IMR-90 (cell line): ENCODE measurements around the gene RHOT2. TPM values are rescaled to one million over a fixed set of nuclear protein-coding genes. Genes with fewer than 3 reads are reported as not detected.

Experiments used
- ATAC-seq: fragments of 200-7000 bp; cut with Tn5 transposase; 2 replicates; pipeline ENCODE4 v1.9.1; 2020; ENCODE audit warnings: low read depth, mild to moderate bottlenecking, moderate library complexity
- BruUV-seq: library from RNA; stranded (reverse); fragments of 400-500 nt; replicated peaks from 2 replicates; lab custom pipeline; 2021; lab: Mats Ljungman, UMichigan
- CTCF ChIA-PET: fragments of 300-600 bp; formaldehyde crosslinking; extraction: SDS; loops from one replicate; lab custom pipeline; 2021; ENCODE audit warnings: antibody characterized with exemption; lab: Yijun Ruan, JAX
- POLR2A ChIA-PET: fragments of 300-600 bp; sonication (Branson Sonifier 250); formaldehyde crosslinking; loops from one replicate; lab custom pipeline; 2022; ENCODE audit warnings: antibody characterized with exemption; ENCODE audit not compliant: unreplicated experiment; lab: Charles Lee
- DNase-seq: peaks from one replicate; pipeline ENCODE4 v3.0.0; 2013
- H2AFZ ChIP-seq: replicated peaks from 2 replicates; pipeline ENCODE3; 2013; ENCODE audit warnings: low read length, mild to moderate bottlenecking; ENCODE audit not compliant: poor library complexity
- H2AK5ac ChIP-seq: 2 replicates; pipeline ENCODE4 v1.6.1; 2013; ENCODE audit warnings: low read depth, low read length, inconsistent platforms
- H2AK9ac ChIP-seq: replicated peaks from 2 replicates; pipeline ENCODE3; 2013; ENCODE audit warnings: mild to moderate bottlenecking, low read depth, low read length, moderate library complexity; ENCODE audit not compliant: poor library complexity
- H2BK120ac ChIP-seq: 2 replicates; pipeline ENCODE4 v1.6.1; 2013; ENCODE audit warnings: low read depth, low read length, inconsistent platforms
- H2BK15ac ChIP-seq: 3 replicates; pipeline ENCODE4 v1.6.1; 2013; ENCODE audit warnings: low read depth, low read length, inconsistent platforms
- H2BK20ac ChIP-seq: 2 replicates; pipeline ENCODE4 v1.6.1; 2013; ENCODE audit warnings: low read depth, mild to moderate bottlenecking, inconsistent platforms, low read length, moderate library complexity
- H2BK5ac ChIP-seq: 2 replicates; pipeline ENCODE4 v1.6.1; 2013; ENCODE audit warnings: mild to moderate bottlenecking, low read depth, low read length, inconsistent platforms; ENCODE audit not compliant: poor library complexity, severe bottlenecking
- H3K14ac ChIP-seq: replicated peaks from 2 replicates; pipeline ENCODE4 v1.6.1; 2013; ENCODE audit warnings: low read depth, low read length, inconsistent platforms
- H3K18ac ChIP-seq: 2 replicates; pipeline ENCODE4 v1.6.1; 2013; ENCODE audit warnings: low read depth, low read length, control low read depth
- H3K23ac ChIP-seq: 2 replicates; pipeline ENCODE4 v1.6.1; 2013; ENCODE audit warnings: low read depth, low read length, inconsistent platforms
- H3K27ac ChIP-seq: 2 replicates; pipeline ENCODE4 v1.5.1; 2013; ENCODE audit warnings: mild to moderate bottlenecking, control low read depth, low read length; ENCODE audit not compliant: insufficient read depth
- H3K27me3 ChIP-seq: 2 replicates; pipeline ENCODE4 v1.6.1; 2013; ENCODE audit warnings: low read length; ENCODE audit not compliant: control insufficient read depth, insufficient read depth
- H3K36me3 ChIP-seq: 2 replicates; pipeline ENCODE4 v1.6.1; 2013; ENCODE audit warnings: low read length, mixed read lengths; ENCODE audit not compliant: control insufficient read depth, insufficient read depth
- H3K4ac ChIP-seq: 2 replicates; pipeline ENCODE4 v1.6.1; 2013; ENCODE audit warnings: low read depth, low read length, inconsistent platforms
- H3K4me1 ChIP-seq: 2 replicates; pipeline ENCODE4 v1.6.1; 2013; ENCODE audit warnings: low read length, mixed read lengths; ENCODE audit not compliant: control insufficient read depth, insufficient read depth
- H3K4me2 ChIP-seq: 2 replicates; pipeline ENCODE4 v1.6.1; 2013; ENCODE audit warnings: low read depth, mild to moderate bottlenecking, control low read depth, low read length, moderate library complexity
- H3K4me3 ChIP-seq: 2 replicates; pipeline ENCODE4 v1.5.1; 2013; ENCODE audit warnings: low read depth, mild to moderate bottlenecking, control low read depth, low read length, moderate library complexity; ENCODE audit not compliant: insufficient read depth
- H3K56ac ChIP-seq: 2 replicates; pipeline ENCODE4 v1.6.1; 2013; ENCODE audit warnings: low read length, inconsistent platforms; ENCODE audit not compliant: insufficient read depth; ENCODE audit errors: extremely low read depth
- H3K79me1 ChIP-seq, 2 experiments: 2 replicates each; pipeline ENCODE4 v1.6.1; 2013; ENCODE audit warnings: low read length in 2 of 2, inconsistent platforms in 1 of 2, low read depth in 1 of 2
- H3K9ac ChIP-seq: 2 replicates; pipeline ENCODE4 v1.6.1; 2013; ENCODE audit warnings: low read depth, low read length, control low read depth
- H3K9me1 ChIP-seq: 2 replicates; pipeline ENCODE4 v1.6.1; 2013; ENCODE audit warnings: low read length, inconsistent platforms; ENCODE audit not compliant: insufficient read depth
- H3K9me3 ChIP-seq: 2 replicates; pipeline ENCODE4 v1.6.1; 2013; ENCODE audit warnings: low read length; ENCODE audit not compliant: control insufficient read depth, insufficient read depth
- H4K20me1 ChIP-seq: 2 replicates; pipeline ENCODE4 v1.6.1; 2013; ENCODE audit warnings: low read length, inconsistent platforms; ENCODE audit not compliant: insufficient read depth
- H4K5ac ChIP-seq: 2 replicates; pipeline ENCODE4 v1.6.1; 2013; ENCODE audit warnings: mild to moderate bottlenecking, low read depth, low read length, control low read depth
- H4K8ac ChIP-seq, 2 experiments: 2 replicates each; pipeline ENCODE4 v1.6.1; 2013; ENCODE audit warnings: low read depth in 2 of 2, low read length in 2 of 2, control low read depth in 1 of 2, inconsistent platforms in 1 of 2
- H4K91ac ChIP-seq: 2 replicates; pipeline ENCODE4 v1.6.1; 2013; ENCODE audit warnings: low read depth, low read length, inconsistent platforms; ENCODE audit not compliant: insufficient read depth
- CEBPB ChIP-seq: IDR thresholded peaks from 2 replicates; pipeline ENCODE4 v1.6.1; 2012; ENCODE audit warnings: low read depth, low read length, improper control_type of control experiment
- CHD1 ChIP-seq: IDR thresholded peaks from 2 replicates; pipeline ENCODE4 v1.6.1; 2012; ENCODE audit warnings: low read depth, low read length, improper control_type of control experiment
- MXI1 ChIP-seq: IDR thresholded peaks from 2 replicates; pipeline ENCODE4 v1.6.1; 2012; ENCODE audit warnings: low read depth, mild to moderate bottlenecking, low read length, moderate library complexity, borderline replicate concordance
- NFE2L2 ChIP-seq: fragments of 150-350 bp; IDR thresholded peaks from 2 replicates; pipeline ENCODE4 v1.6.1; 2016; ENCODE audit warnings: low read depth, mild to moderate bottlenecking, low read length
- POLR2A ChIP-seq: IDR thresholded peaks from 2 replicates; pipeline ENCODE4 v1.6.1; 2012; ENCODE audit warnings: mild to moderate bottlenecking, low read depth, low read length
- RAD21 ChIP-seq: IDR thresholded peaks from 2 replicates; pipeline ENCODE4 v1.6.1; 2012; ENCODE audit warnings: low read length, improper control_type of control experiment
- RCOR1 ChIP-seq: IDR thresholded peaks from 2 replicates; pipeline ENCODE4 v1.6.1; 2012; ENCODE audit warnings: mild to moderate bottlenecking, low read length, improper control_type of control experiment; ENCODE audit not compliant: insufficient replicate concordance
- RFX5 ChIP-seq: IDR thresholded peaks from 2 replicates; pipeline ENCODE4 v1.8.0; 2012; ENCODE audit warnings: low read depth, mild to moderate bottlenecking, low read length, moderate library complexity
- USF2 ChIP-seq: fragments of 150-350 bp; IDR thresholded peaks from 2 replicates; pipeline ENCODE4 v1.6.1; 2017; ENCODE audit warnings: mild to moderate bottlenecking, antibody characterized with exemption, low read length, low read depth
- WGBS, 2 experiments: methylation state at CpG; one replicate each; pipeline versions ENCODE4 v1.1.5 to v1.1.7; 2013; ENCODE audit warnings: missing lambda C conversion rate in 2 of 2; ENCODE audit not compliant: insufficient read length in 1 of 2; ENCODE audit errors: extremely low coverage in 2 of 2; 5-methylcytosine and 5-hydroxymethylcytosine counted together
- dilution Hi-C: fragments of 300-500 bp; cut with HindIII; formaldehyde crosslinking; loops from one replicate; pipeline ENCODE4 v1.14.3; 2018; ENCODE audit warnings: low sequenced_read_pairs; ENCODE audit not compliant: unreplicated experiment
- in situ Hi-C: fragments of 300-500 bp; cut with MboI; formaldehyde crosslinking; loops from 3 replicates; pipeline ENCODE4 v1.14.3; 2019; ENCODE audit warnings: low sequenced_read_pairs, inconsistent platforms, mixed read lengths
- intact Hi-C: fragments of 100-400 bp; cut with micrococcal nuclease; formaldehyde crosslinking; loops from 2 replicates; pipeline ENCODE4 v1.10.0; 2022
- polyA plus RNA-seq, 3 experiments: library from polyadenylated mRNA; depleted of rRNA; stranded (reverse); fragments of >200 nt; gene quantifications; 2 replicates each; pipeline ENCODE4 v1.2.3, GENCODE V29; 2012; ENCODE audit warnings: low replicate concordance in 1 of 3
- total RNA-seq: library from RNA; depleted of rRNA; stranded (reverse); fragments of >200 nt; gene quantifications from 2 replicates; pipeline ENCODE4 v1.2.3, GENCODE V29; 2012

The RHOT2 gene
- total and polyA plus RNA-seq, 2 of the 4 experiments (the other 2 are of a cell fraction), result 20.3 to 181 TPM

GRCh38 chr16:675884-676564 lies 8.1 kb downstream of the RHOT2 start:
- dilution Hi-C loops (no loop called here), in situ Hi-C loops (no loop called here), intact Hi-C loops (no loop called here)
- peak overlapping the region; percentile 78 for H2AK9ac ChIP-seq
- no peak overlapping the region for H4K91ac ChIP-seq
- ChIA-PET POLR2A (no interaction called here), CTCF (no interaction called here)
- peak overlapping the region; percentile 89 for H2AFZ ChIP-seq
- H2BK15ac ChIP-seq, result no peak overlapping the region
- no peak overlapping the region for H2BK120ac ChIP-seq
- H3K27me3 ChIP-seq, result no peaks in the 10 kb centered on the region
- no peak overlapping the region for H3K9ac ChIP-seq
- no peak overlapping the region for H3K23ac ChIP-seq
- peaks cover 10% of the 10 kb centered on the region for H3K4me1 ChIP-seq
- H3K9me3 ChIP-seq, result no peaks in the 10 kb centered on the region
- no peak overlapping the region for H3K18ac ChIP-seq
- no peak overlapping the region for H3K14ac ChIP-seq
- peaks cover 24% of the 10 kb centered on the region for H4K20me1 ChIP-seq
- TF ChIP-seq RFX5 (no peak), MXI1 (no peak), RAD21 (no peak), USF2 (no peak), RCOR1 (no peak), CHD1 (no peak), CEBPB (no peak), POLR2A (no peak), NFE2L2 (no peak)
- no peak overlapping the region for H3K4ac ChIP-seq
- H3K27ac ChIP-seq, result no peak overlapping the region
- H3K56ac ChIP-seq, result no peak overlapping the region
- WGBS, 2 experiments, result 86% methylated on average over 8 of the region's 25 CpGs; no CpG with 5 or more reads in 1 of the 2 experiments
- no peak overlapping the region; the same call in 1 of the 2 replicates for H2AK5ac ChIP-seq
- H4K5ac ChIP-seq, result 0 out of 2 replicates have a peak overlapping the region, but pooled peaks have one; percentile 11
- peaks cover 0 to 23% of the 10 kb centered on the region in 2 experiments; a peak in 1 of 4 replicates for H3K79me1 ChIP-seq
- no peak overlapping the region for H2BK20ac ChIP-seq
- ATAC-seq (no peak), DNase-seq (no peak)
- no TSS peak for BruUV-seq
- H3K36me3 ChIP-seq, result peaks cover 31% of the 10 kb centered on the region
- H4K8ac ChIP-seq, result no peak overlapping the region
- peaks cover 9% of the 10 kb centered on the region; the same call in 1 of the 2 replicates for H3K9me1 ChIP-seq
- peak overlapping the region; percentile 90 for H3K4me2 ChIP-seq
- peak overlapping the region; percentile 50 for H3K4me3 ChIP-seq
- no peak overlapping the region for H2BK5ac ChIP-seq
